ENCODE data around the gene KRT6B.
"Not testable (repeated sequence)": the region's sequence is repeated elsewhere in the genome, so short reads cannot be mapped to it uniquely, and the experiment has no call there.

KRT6B gene

GRCh38 chr12:52455821-52456220 lies 3.9 kb upstream of the KRT6B start:
- no peak for DNase-seq (ENCODE audit: low read depth, low spot score)
- no peak for TF ChIP-seq CTCF (IDR thresholded peaks at IDR 0.05; ENCODE audit: insufficient read depth, low read length, missing control alignments)

GRCh38 chr12:52454411-52455201 lies 2.7 kb upstream of the KRT6B start:
- H3K4me3 ChIP-seq (ENCODE audit: low read depth, low read length) = no peak overlapping the region
- POLR2A ChIA-PET = no interaction called here
- CTCF ChIA-PET = interaction anchor here (1.0 kb wide), 1 partner anchor 9 kb away, joined by 3 read pairs; no protein-coding TSS in a partner anchor
- no peak for DNase-seq (ENCODE audit: low read depth, low spot score)
- TF ChIP-seq CTCF (IDR thresholded peaks at IDR 0.05; ENCODE audit: insufficient read depth, low read length, missing control alignments) = no peak

More at GRCh38 chr12:52455821-52456220, 3.9 kb upstream of the KRT6B start:
- ChIA-PET POLR2A (no interaction called here), CTCF (interaction anchor here (1.0 kb wide), 1 partner anchor 10 kb away, joined by 3 read pairs; no protein-coding TSS in a partner anchor)
- H3K4me3 ChIP-seq (ENCODE audit: low read depth, low read length) = no peak overlapping the region

- CTCF ChIA-PET = no interaction called here
- POLR2A ChIA-PET = no interaction called here
- H3K4me3 ChIP-seq (ENCODE audit: low read depth, low read length) = no peak overlapping the region
These were observed 3.7 kb downstream of the KRT6B start for GRCh38 chr12:52448228-52448627.

GRCh38 chr12:52447196-52447595 lies 4.8 kb downstream of the KRT6B start:
- CTCF ChIA-PET; DNase-seq (ENCODE audit: low read depth, low spot score); H3K4me3 ChIP-seq (ENCODE audit: low read depth, low read length); POLR2A ChIA-PET: not testable (repeated sequence)

More at GRCh38 chr12:52448228-52448627, 3.7 kb downstream of the KRT6B start:
- no peak for TF ChIP-seq CTCF (IDR thresholded peaks at IDR 0.05; ENCODE audit: insufficient read depth, low read length, missing control alignments)
- no peak for DNase-seq (ENCODE audit: low read depth, low spot score)

- POLR2A ChIA-PET = no interaction called here
These were observed 5.4 kb downstream of the KRT6B start for GRCh38 chr12:52446367-52447045.

GRCh38 chr12:52445876-52446275 lies 6.1 kb downstream of the KRT6B start:
- CTCF ChIA-PET = interaction anchor here (0.7 kb wide), 1 partner anchor 10 kb away, joined by 3 read pairs; no protein-coding TSS in a partner anchor
- POLR2A ChIA-PET = no interaction called here
- DNase-seq (ENCODE audit: low read depth, low spot score) = no peak
- H3K4me3 ChIP-seq (ENCODE audit: low read depth, low read length) = no peak overlapping the region
- no peak for TF ChIP-seq CTCF (IDR thresholded peaks at IDR 0.05; ENCODE audit: insufficient read depth, low read length, missing control alignments)

More at GRCh38 chr12:52446367-52447045, 5.4 kb downstream of the KRT6B start:
- CTCF ChIA-PET = interaction anchor here (0.7 kb wide), 1 partner anchor 9 kb away, joined by 3 read pairs; no protein-coding TSS in a partner anchor
- no peak overlapping the region for H3K4me3 ChIP-seq (ENCODE audit: low read depth, low read length)
- DNase-seq (ENCODE audit: low read depth, low spot score) = no peak
- TF ChIP-seq CTCF (IDR thresholded peaks at IDR 0.05; ENCODE audit: insufficient read depth, low read length, missing control alignments) = no peak
